SK-N-SH (cell line): ENCODE results near the gene KLHDC9.

ENCODE experiments used
- EZH2phosphoT487 ChIP-seq: fragments of 200-600 bp; sonication (generic); IDR thresholded peaks from 2 replicates; pipeline ENCODE4 v1.6.1; 2017; ENCODE audit warnings: low read depth, mixed run types, mild to moderate bottlenecking, antibody characterized with exemption, moderate library complexity, borderline replicate concordance
- POLR2AphosphoS5 ChIP-seq: IDR thresholded peaks from 2 replicates; pipeline ENCODE4 v1.6.1; 2012; ENCODE audit warnings: low read depth, low read length
- RAD21 ChIP-seq: IDR thresholded peaks from 2 replicates; pipeline ENCODE4 v1.6.1; 2012; ENCODE audit warnings: mild to moderate bottlenecking, low read length
- TAF1 ChIP-seq: IDR thresholded peaks from 2 replicates; pipeline ENCODE4 v1.6.1; 2012; ENCODE audit warnings: low read depth, mild to moderate bottlenecking, low read length, moderate library complexity, borderline replicate concordance
- TF ChIP-seq, protein P1 (sequence below): fragments of 200-600 bp; sonication (generic); IDR thresholded peaks from 2 replicates; pipeline ENCODE4 v1.6.1; 2017; ENCODE audit warnings: antibody characterized with exemption, mild to moderate bottlenecking, moderate library complexity

DNA sequence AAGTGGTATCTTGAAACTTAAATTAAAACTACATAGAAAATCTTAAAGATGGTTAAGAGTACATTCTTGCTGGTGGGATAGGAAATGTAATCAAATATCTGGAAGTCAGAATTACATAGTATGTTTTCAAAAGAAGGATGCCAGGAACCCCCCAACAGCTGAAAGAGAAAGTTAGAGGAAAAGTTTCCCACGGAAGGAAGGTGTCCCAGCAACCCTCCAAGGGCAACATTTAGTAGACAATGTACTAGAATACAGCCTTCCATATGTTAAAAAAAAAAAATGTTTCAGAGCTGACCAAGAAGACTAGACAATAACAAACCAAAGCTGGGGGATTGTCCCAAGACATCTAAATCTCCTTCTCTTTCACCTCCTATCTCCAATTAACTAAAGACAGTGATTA, 32.1 kb downstream of the KLHDC9 start:
- TF ChIP-seq RAD21 (no peak), TAF1 (no peak), POLR2AphosphoS5 (no peak), EZH2phosphoT487 (no peak)
- TF ChIP-seq, protein P1, sequence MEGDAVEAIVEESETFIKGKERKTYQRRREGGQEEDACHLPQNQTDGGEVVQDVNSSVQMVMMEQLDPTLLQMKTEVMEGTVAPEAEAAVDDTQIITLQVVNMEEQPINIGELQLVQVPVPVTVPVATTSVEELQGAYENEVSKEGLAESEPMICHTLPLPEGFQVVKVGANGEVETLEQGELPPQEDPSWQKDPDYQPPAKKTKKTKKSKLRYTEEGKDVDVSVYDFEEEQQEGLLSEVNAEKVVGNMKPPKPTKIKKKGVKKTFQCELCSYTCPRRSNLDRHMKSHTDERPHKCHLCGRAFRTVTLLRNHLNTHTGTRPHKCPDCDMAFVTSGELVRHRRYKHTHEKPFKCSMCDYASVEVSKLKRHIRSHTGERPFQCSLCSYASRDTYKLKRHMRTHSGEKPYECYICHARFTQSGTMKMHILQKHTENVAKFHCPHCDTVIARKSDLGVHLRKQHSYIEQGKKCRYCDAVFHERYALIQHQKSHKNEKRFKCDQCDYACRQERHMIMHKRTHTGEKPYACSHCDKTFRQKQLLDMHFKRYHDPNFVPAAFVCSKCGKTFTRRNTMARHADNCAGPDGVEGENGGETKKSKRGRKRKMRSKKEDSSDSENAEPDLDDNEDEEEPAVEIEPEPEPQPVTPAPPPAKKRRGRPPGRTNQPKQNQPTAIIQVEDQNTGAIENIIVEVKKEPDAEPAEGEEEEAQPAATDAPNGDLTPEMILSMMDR = no peak
